ENCODE data around the gene MAPK1IP1L.

Gene MAPK1IP1L

GRCh38 chr14:55053018-55053417, 1.6 kb downstream of the MAPK1IP1L start:
- TF ChIP-seq ZNF404 (tag by site-specific recombination; IDR thresholded peaks at IDR 0.05) (no peak), CTCF (tag by site-specific recombination; IDR thresholded peaks at IDR 0.05) (no peak), ZBTB10 (tag by site-specific recombination; IDR thresholded peaks at IDR 0.05) (no peak), GLI2 (tag by site-specific recombination; IDR thresholded peaks at IDR 0.05; ENCODE audit: borderline replicate concordance, low read depth) (no peak), OVOL3 (tag by site-specific recombination; IDR thresholded peaks at IDR 0.05) (no peak), KLF7 (tag by site-specific recombination; IDR thresholded peaks at IDR 0.05; ENCODE audit: borderline replicate concordance) (no peak)
- TF ChIP-seq, protein P1, sequence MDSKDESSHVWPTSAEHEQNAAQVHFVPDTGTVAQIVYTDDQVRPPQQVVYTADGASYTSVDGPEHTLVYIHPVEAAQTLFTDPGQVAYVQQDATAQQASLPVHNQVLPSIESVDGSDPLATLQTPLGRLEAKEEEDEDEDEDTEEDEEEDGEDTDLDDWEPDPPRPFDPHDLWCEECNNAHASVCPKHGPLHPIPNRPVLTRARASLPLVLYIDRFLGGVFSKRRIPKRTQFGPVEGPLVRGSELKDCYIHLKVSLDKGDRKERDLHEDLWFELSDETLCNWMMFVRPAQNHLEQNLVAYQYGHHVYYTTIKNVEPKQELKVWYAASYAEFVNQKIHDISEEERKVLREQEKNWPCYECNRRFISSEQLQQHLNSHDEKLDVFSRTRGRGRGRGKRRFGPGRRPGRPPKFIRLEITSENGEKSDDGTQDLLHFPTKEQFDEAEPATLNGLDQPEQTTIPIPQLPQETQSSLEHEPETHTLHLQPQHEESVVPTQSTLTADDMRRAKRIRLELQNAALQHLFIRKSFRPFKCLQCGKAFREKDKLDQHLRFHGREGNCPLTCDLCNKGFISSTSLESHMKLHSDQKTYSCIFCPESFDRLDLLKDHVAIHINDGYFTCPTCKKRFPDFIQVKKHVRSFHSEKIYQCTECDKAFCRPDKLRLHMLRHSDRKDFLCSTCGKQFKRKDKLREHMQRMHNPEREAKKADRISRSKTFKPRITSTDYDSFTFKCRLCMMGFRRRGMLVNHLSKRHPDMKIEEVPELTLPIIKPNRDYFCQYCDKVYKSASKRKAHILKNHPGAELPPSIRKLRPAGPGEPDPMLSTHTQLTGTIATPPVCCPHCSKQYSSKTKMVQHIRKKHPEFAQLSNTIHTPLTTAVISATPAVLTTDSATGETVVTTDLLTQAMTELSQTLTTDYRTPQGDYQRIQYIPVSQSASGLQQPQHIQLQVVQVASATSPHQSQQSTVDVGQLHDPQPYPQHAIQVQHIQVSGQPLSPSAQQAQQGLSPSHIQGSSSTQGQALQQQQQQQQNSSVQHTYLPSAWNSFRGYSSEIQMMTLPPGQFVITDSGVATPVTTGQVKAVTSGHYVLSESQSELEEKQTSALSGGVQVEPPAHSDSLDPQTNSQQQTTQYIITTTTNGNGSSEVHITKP (tag by site-specific recombination; IDR thresholded peaks at IDR 0.05), result 0 out of 2 replicates have a peak, but pooled peaks have one; percentile 0
- TF ChIP-seq, protein P2, sequence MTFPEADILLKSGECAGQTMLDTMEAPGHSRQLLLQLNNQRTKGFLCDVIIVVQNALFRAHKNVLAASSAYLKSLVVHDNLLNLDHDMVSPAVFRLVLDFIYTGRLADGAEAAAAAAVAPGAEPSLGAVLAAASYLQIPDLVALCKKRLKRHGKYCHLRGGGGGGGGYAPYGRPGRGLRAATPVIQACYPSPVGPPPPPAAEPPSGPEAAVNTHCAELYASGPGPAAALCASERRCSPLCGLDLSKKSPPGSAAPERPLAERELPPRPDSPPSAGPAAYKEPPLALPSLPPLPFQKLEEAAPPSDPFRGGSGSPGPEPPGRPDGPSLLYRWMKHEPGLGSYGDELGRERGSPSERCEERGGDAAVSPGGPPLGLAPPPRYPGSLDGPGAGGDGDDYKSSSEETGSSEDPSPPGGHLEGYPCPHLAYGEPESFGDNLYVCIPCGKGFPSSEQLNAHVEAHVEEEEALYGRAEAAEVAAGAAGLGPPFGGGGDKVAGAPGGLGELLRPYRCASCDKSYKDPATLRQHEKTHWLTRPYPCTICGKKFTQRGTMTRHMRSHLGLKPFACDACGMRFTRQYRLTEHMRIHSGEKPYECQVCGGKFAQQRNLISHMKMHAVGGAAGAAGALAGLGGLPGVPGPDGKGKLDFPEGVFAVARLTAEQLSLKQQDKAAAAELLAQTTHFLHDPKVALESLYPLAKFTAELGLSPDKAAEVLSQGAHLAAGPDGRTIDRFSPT (tag by site-specific recombination; IDR thresholded peaks at IDR 0.05), result no peak
- peaks cover 28 to 35% of the 10 kb centered on the region in 2 experiments for H3K36me3 ChIP-seq (ENCODE audit: control insufficient read depth in 2 of 2, insufficient read depth in 1 of 2, low read length in 2 of 2)
- POLR2A ChIA-PET, result interaction anchor here (0.9 to 3.3 kb wide), 4 partner anchors 9 to 55 kb away, joined by 3 to 47 read pairs (median 7); partner anchors contain the start of genes SOCS4 and WDHD1
- CTCF ChIA-PET, result interaction anchor here (0.5 to 3.1 kb wide), 5 partner anchors 13 to 137 kb away, joined by 3 to 11 read pairs (median 3); no protein-coding TSS in a partner anchor
- H3K4me3 ChIP-seq (ENCODE audit: low read depth, low read length), result peak overlapping the region; percentile 100
- H3K4me1 ChIP-seq (ENCODE audit: control insufficient read depth, insufficient read depth, low read length), result peaks cover 3% of the 10 kb centered on the region; the same call in 1 of the 2 replicates
- H3K9me3 ChIP-seq (ENCODE audit: control insufficient read depth, insufficient read depth, low read depth, low read length), result no peaks in the 10 kb centered on the region
- H3K27ac ChIP-seq (ENCODE audit: extremely low read depth, low read depth, low read length), result no peak overlapping the region

DNA sequence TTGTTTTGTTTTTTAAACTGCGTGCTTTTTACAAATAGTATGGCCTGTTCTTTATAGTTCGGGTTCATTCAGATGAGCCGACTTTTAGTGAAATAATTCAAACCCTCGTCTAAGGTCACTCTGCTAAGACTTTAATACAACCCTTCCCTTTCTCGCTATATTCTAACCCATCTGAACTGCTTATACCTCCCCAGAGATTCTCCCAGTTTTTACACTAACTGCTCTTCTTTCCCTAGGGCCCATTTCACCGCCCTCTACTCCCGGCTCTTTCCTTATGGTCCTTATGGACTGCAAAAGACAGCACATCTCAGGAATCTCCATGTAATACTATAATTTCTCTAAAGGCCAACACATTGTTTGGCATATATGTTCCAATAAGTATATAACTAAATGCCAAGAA, 2.1 kb downstream of the MAPK1IP1L start:
- CTCF ChIA-PET, result interaction anchor here (1.3 to 3.1 kb wide), 2 partner anchors 13 to 23 kb away, joined by 3 to 11 read pairs; no protein-coding TSS in a partner anchor

More for the DNA sequence above, 2.1 kb downstream of the MAPK1IP1L start:
- Histone ChIP-seq H3K27ac (ENCODE audit: extremely low read depth, low read depth, low read length) (no peak overlapping the region), H3K4me1 (ENCODE audit: control insufficient read depth, insufficient read depth, low read length) (peaks cover 3% of the 10 kb centered on the region; the same call in 1 of the 2 replicates), H3K4me3 (ENCODE audit: low read depth, low read length) (no peak overlapping the region), H3K36me3 (ENCODE audit: control insufficient read depth in 2 of 2, insufficient read depth in 1 of 2, low read length in 2 of 2) (peaks cover 31 to 40% of the 10 kb centered on the region in 2 experiments), H3K9me3 (ENCODE audit: control insufficient read depth, insufficient read depth, low read depth, low read length) (no peaks in the 10 kb centered on the region)
- TF ChIP-seq SCRT1 (tag by site-specific recombination; IDR thresholded peaks at IDR 0.05; ENCODE audit: borderline replicate concordance) (no peak), YY2 (tag by site-specific recombination; IDR thresholded peaks at IDR 0.05) (no peak), HOXA7 (CRISPR knock-in tag; IDR thresholded peaks at IDR 0.05; ENCODE audit: borderline replicate concordance) (no peak)
- POLR2A ChIA-PET, result interaction anchor here (0.9 to 3.3 kb wide), 4 partner anchors 9 to 54 kb away, joined by 3 to 47 read pairs (median 7); partner anchors contain the start of genes SOCS4 and WDHD1
